ENCODE measurements around the gene ENOSF1. TPM values are rescaled to one million over a fixed set of nuclear protein-coding genes. Genes with fewer than 3 reads are reported as not detected.
"Not testable (repeated sequence)": the region's sequence is repeated elsewhere in the genome, so short reads cannot be mapped to it uniquely, and the experiment has no call there.

Gene ENOSF1
- total and polyA plus RNA-seq, 4 donors: 15.5 to 88.3 (median 53.2) TPM

- DNase-seq (no peak), ATAC-seq (ENCODE audit: low FRiP score) (no peak)
- peaks cover 0 to 3% of the 10 kb centered on the region in 2 donors for H3K36me3 ChIP-seq (ENCODE audit: control insufficient read depth in 1 of 2, insufficient read depth in 2 of 2, low read length in 1 of 2)
- H3K9me3 ChIP-seq (ENCODE audit: control insufficient read depth, low read length): no peaks in the 10 kb centered on the region
- no peak overlapping the region for H3K4me3 ChIP-seq (ENCODE audit: low read length in 2 of 2)
- H3K27me3 ChIP-seq (ENCODE audit: control insufficient read depth in 1 of 2, insufficient read depth in 2 of 2, low read length in 1 of 2): no peaks in the 10 kb centered on the region
- H3K27ac ChIP-seq (ENCODE audit: low read depth in 1 of 2, low read length in 2 of 2): no peak overlapping the region
- H3K4me1 ChIP-seq (ENCODE audit: control insufficient read depth in 1 of 2, insufficient read depth in 2 of 2, low read length in 2 of 2): no peaks in the 10 kb centered on the region
- intact Hi-C loops (cut with DNase I): no loop called here
Observed at GRCh38 chr18:731185-731584, 18.8 kb upstream of the ENOSF1 start.

GRCh38 chr18:730692-731091 is 18.3 kb upstream of the ENOSF1 start:
- no peak for DNase-seq
- intact Hi-C loops (cut with DNase I): no loop called here
- peaks cover 0 to 3% of the 10 kb centered on the region in 2 donors for H3K36me3 ChIP-seq (ENCODE audit: control insufficient read depth in 1 of 2, insufficient read depth in 2 of 2, low read length in 1 of 2)
- H3K4me3 ChIP-seq (ENCODE audit: low read length in 2 of 2): no peak overlapping the region
- H3K9me3 ChIP-seq (ENCODE audit: control insufficient read depth, low read length): no peaks in the 10 kb centered on the region
- no peak for ATAC-seq (ENCODE audit: low FRiP score)
- H3K27ac ChIP-seq (ENCODE audit: low read depth in 1 of 2, low read length in 2 of 2): no peak overlapping the region
- H3K27me3 ChIP-seq (ENCODE audit: control insufficient read depth in 1 of 2, insufficient read depth in 2 of 2, low read length in 1 of 2): no peaks in the 10 kb centered on the region
- no peaks in the 10 kb centered on the region for H3K4me1 ChIP-seq (ENCODE audit: control insufficient read depth in 1 of 2, insufficient read depth in 2 of 2, low read length in 2 of 2)

- H3K36me3 ChIP-seq (ENCODE audit: control insufficient read depth in 1 of 2, insufficient read depth in 2 of 2, low read length in 1 of 2); H3K27ac ChIP-seq (ENCODE audit: low read depth in 1 of 2, low read length in 2 of 2); H3K9me3 ChIP-seq (ENCODE audit: control insufficient read depth, low read length); H3K4me3 ChIP-seq (ENCODE audit: low read length in 2 of 2); DNase-seq; intact Hi-C loops (cut with DNase I); H3K4me1 ChIP-seq (ENCODE audit: control insufficient read depth in 1 of 2, insufficient read depth in 2 of 2, low read length in 2 of 2); ATAC-seq (ENCODE audit: low FRiP score); H3K27me3 ChIP-seq (ENCODE audit: control insufficient read depth in 1 of 2, insufficient read depth in 2 of 2, low read length in 1 of 2): not testable (repeated sequence)
- WGBS, 2 donors: 92 to 97% methylated on average over 5 of the region's 5 CpGs
Observed at GRCh38 chr18:730120-730519, 17.7 kb upstream of the ENOSF1 start.

GRCh38 chr18:725646-726045 is 13.2 kb upstream of the ENOSF1 start:
- ATAC-seq (ENCODE audit: low FRiP score) (no peak), DNase-seq (no peak)
- intact Hi-C loops (cut with DNase I): no loop called here
- H3K4me1 ChIP-seq (ENCODE audit: control insufficient read depth in 1 of 2, insufficient read depth in 2 of 2, low read length in 2 of 2): no peaks in the 10 kb centered on the region
- no peaks in the 10 kb centered on the region for H3K9me3 ChIP-seq (ENCODE audit: control insufficient read depth, low read length)
- no peaks in the 10 kb centered on the region for H3K27me3 ChIP-seq (ENCODE audit: control insufficient read depth in 1 of 2, insufficient read depth in 2 of 2, low read length in 1 of 2)
- 94 to 96% methylated on average over 9 of the region's 9 CpGs for WGBS, 2 donors
- no peak overlapping the region for H3K4me3 ChIP-seq (ENCODE audit: low read length in 2 of 2)
- no peaks in the 10 kb centered on the region for H3K36me3 ChIP-seq (ENCODE audit: control insufficient read depth in 1 of 2, insufficient read depth in 2 of 2, low read length in 1 of 2)
- no peak overlapping the region for H3K27ac ChIP-seq (ENCODE audit: low read depth in 1 of 2, low read length in 2 of 2)

GRCh38 chr18:723541-724080 is 11.2 kb upstream of the ENOSF1 start:
- WGBS, 2 donors: 97 to 98% methylated on average over 1 of the region's 1 CpG
- no peak for DNase-seq
- Histone ChIP-seq H3K4me1 (ENCODE audit: control insufficient read depth in 1 of 2, insufficient read depth in 2 of 2, low read length in 2 of 2) (no peaks in the 10 kb centered on the region), H3K36me3 (ENCODE audit: control insufficient read depth in 1 of 2, insufficient read depth in 2 of 2, low read length in 1 of 2) (no peaks in the 10 kb centered on the region), H3K9me3 (ENCODE audit: control insufficient read depth, low read length) (no peaks in the 10 kb centered on the region), H3K27me3 (ENCODE audit: control insufficient read depth in 1 of 2, insufficient read depth in 2 of 2, low read length in 1 of 2) (no peaks in the 10 kb centered on the region), H3K27ac (ENCODE audit: low read depth in 1 of 2, low read length in 2 of 2) (no peak overlapping the region), H3K4me3 (ENCODE audit: low read length in 2 of 2) (no peak overlapping the region)
- no peak for ATAC-seq (ENCODE audit: low FRiP score)
- intact Hi-C loops (cut with DNase I): no loop called here

- Histone ChIP-seq H3K27me3 (ENCODE audit: control insufficient read depth in 1 of 2, insufficient read depth in 2 of 2, low read length in 1 of 2) (no peaks in the 10 kb centered on the region), H3K27ac (ENCODE audit: low read depth in 1 of 2, low read length in 2 of 2) (no peak overlapping the region), H3K9me3 (ENCODE audit: control insufficient read depth, low read length) (no peaks in the 10 kb centered on the region), H3K4me3 (ENCODE audit: low read length in 2 of 2) (no peak overlapping the region), H3K36me3 (ENCODE audit: control insufficient read depth in 1 of 2, insufficient read depth in 2 of 2, low read length in 1 of 2) (no peaks in the 10 kb centered on the region), H3K4me1 (ENCODE audit: control insufficient read depth in 1 of 2, insufficient read depth in 2 of 2, low read length in 2 of 2) (no peaks in the 10 kb centered on the region)
- DNase-seq (no peak), ATAC-seq (ENCODE audit: low FRiP score) (no peak)
- intact Hi-C loops (cut with DNase I): loop anchor here in 1 of 2 donors (10.0 kb wide), 1 partner anchor 1938 kb away; the partner anchor contains the start of gene SMCHD1
- WGBS, 2 donors: 91 to 93% methylated on average over 4 of the region's 4 CpGs
Observed at GRCh38 chr18:717003-717402, 4.6 kb upstream of the ENOSF1 start.

- DNase-seq (no peak), ATAC-seq (ENCODE audit: low FRiP score) (no peak)
- Histone ChIP-seq H3K27ac (ENCODE audit: low read depth in 1 of 2, low read length in 2 of 2) (no peak overlapping the region), H3K27me3 (ENCODE audit: control insufficient read depth in 1 of 2, insufficient read depth in 2 of 2, low read length in 1 of 2) (no peaks in the 10 kb centered on the region), H3K9me3 (ENCODE audit: control insufficient read depth, low read length) (no peaks in the 10 kb centered on the region), H3K4me3 (ENCODE audit: low read length in 2 of 2) (no peak overlapping the region), H3K36me3 (ENCODE audit: control insufficient read depth in 1 of 2, insufficient read depth in 2 of 2, low read length in 1 of 2) (no peaks in the 10 kb centered on the region), H3K4me1 (ENCODE audit: control insufficient read depth in 1 of 2, insufficient read depth in 2 of 2, low read length in 2 of 2) (no peaks in the 10 kb centered on the region)
- intact Hi-C loops (cut with DNase I): loop anchor here in 1 of 2 donors (10.0 kb wide), 1 partner anchor 1939 kb away; the partner anchor contains the start of gene SMCHD1
- 64 to 74% methylated on average over 1 of the region's 1 CpG for WGBS, 2 donors
Observed at GRCh38 chr18:715626-716025, 3.2 kb upstream of the ENOSF1 start.

- Histone ChIP-seq H3K4me3 (ENCODE audit: low read length in 2 of 2) (peak overlapping the region in 1 of 2 donors; percentile 85), H3K9me3 (ENCODE audit: control insufficient read depth, low read length) (no peaks in the 10 kb centered on the region), H3K4me1 (ENCODE audit: control insufficient read depth in 1 of 2, insufficient read depth in 2 of 2, low read length in 2 of 2) (no peaks in the 10 kb centered on the region), H3K27me3 (ENCODE audit: control insufficient read depth in 1 of 2, insufficient read depth in 2 of 2, low read length in 1 of 2) (no peaks in the 10 kb centered on the region), H3K27ac (ENCODE audit: low read depth in 1 of 2, low read length in 2 of 2) (no peak overlapping the region), H3K36me3 (ENCODE audit: control insufficient read depth in 1 of 2, insufficient read depth in 2 of 2, low read length in 1 of 2) (no peaks in the 10 kb centered on the region)
- ATAC-seq (ENCODE audit: low FRiP score) (no peak), DNase-seq (no peak)
- intact Hi-C loops (cut with DNase I): loop anchor here in 1 of 2 donors (2.0 to 10.0 kb wide), 2 partner anchors 100 to 1942 kb away; partner anchors contain the start of genes SMCHD1 and YES1
- WGBS, 2 donors: 70 to 84% methylated on average over 22 to 23 of the region's 23 CpGs
Observed at GRCh38 chr18:713135-713490, 683 bp upstream of the ENOSF1 start.

- WGBS, 2 donors: 0 to 1% methylated on average over 38 to 42 of the region's 42 CpGs
- H3K27ac ChIP-seq (ENCODE audit: low read depth in 1 of 2, low read length in 2 of 2): peak overlapping the region in 1 of 2 donors; percentile 7
- DNase-seq (peak; percentile 83 to 85), ATAC-seq (ENCODE audit: low FRiP score) (peak; percentile 84)
- H3K4me3 ChIP-seq (ENCODE audit: low read length in 2 of 2): peak overlapping the region; percentile 81 to 85
- intact Hi-C loops (cut with DNase I): loop anchor here in 1 of 2 donors (2.0 to 10.0 kb wide), 2 partner anchors 101 to 1943 kb away; partner anchors contain the start of genes SMCHD1 and YES1
- H3K27me3 ChIP-seq (ENCODE audit: control insufficient read depth in 1 of 2, insufficient read depth in 2 of 2, low read length in 1 of 2): no peaks in the 10 kb centered on the region
- no peaks in the 10 kb centered on the region for H3K9me3 ChIP-seq (ENCODE audit: control insufficient read depth, low read length)
- H3K36me3 ChIP-seq (ENCODE audit: control insufficient read depth in 1 of 2, insufficient read depth in 2 of 2, low read length in 1 of 2): no peaks in the 10 kb centered on the region
- no peaks in the 10 kb centered on the region for H3K4me1 ChIP-seq (ENCODE audit: control insufficient read depth in 1 of 2, insufficient read depth in 2 of 2, low read length in 2 of 2)
Observed at GRCh38 chr18:711657-712400, 601 bp downstream of the ENOSF1 start.
